Smooth muscle cell of the brain vasculature (primary cell): ENCODE results near the gene LRRC2.
"Not testable (repeated sequence)": the region's sequence is repeated elsewhere in the genome, so short reads cannot be mapped to it uniquely, and the experiment has no call there.

Experiments used
- DNase-seq: peaks from one replicate; pipeline ENCODE4 v3.0.0-alpha.2; 2012; ENCODE audit warnings: low read depth, low spot score

LRRC2 gene

GRCh38 chr3:46566040-46566641 lies at the start of gene LRRC2:
LRRC2 (minus strand) TSS chr3:46566302; CDS start chr3:46551591, 14,711 bp downstream.
- peak; percentile 9 for DNase-seq

GRCh38 chr3:46615050-46615775 lies 49.1 kb upstream of the LRRC2 start:
- DNase-seq = no peak

- DNase-seq = no peak
These were observed 48.3 kb upstream of the LRRC2 start for GRCh38 chr3:46614431-46614830.

DNA sequence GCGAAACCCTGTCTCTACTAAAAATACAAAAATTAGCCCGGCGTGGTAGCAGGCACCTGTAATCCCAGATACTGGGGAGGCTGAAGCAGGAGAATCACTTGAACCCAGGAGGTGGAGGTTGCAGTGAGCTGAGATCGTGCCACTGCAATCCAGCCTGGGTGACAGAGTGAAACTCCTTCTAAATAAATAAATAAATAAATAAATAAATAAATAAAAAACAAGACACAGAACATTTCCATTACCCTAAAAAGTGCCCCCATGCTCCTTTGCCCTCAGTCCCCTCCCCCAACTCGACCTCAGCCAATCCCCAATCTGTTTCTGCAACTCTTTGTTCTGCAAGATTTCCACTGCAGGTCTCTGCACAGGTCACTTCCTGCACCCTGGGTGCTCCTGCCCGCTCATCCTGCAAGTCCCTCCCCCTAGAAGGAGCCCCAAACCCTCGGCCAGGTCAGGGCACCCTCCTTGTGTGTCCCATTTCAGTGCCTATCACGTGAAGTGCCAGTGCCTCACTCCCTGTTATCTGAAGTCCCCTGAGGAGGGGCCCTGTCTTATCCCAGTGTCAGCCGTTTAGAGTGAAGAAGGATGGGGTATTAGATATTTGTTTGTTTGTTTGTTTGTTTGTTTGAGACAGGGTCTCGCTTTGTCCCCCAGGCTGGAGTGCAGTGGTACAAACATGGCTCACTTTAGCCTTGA lies 47.4 kb upstream of the LRRC2 start:
- DNase-seq = no peak

- no peak for DNase-seq
These were observed 46.2 kb upstream of the LRRC2 start, which contains the start of gene FAM240A for GRCh38 chr3:46612324-46612723. FAM240A (plus strand) TSS chr3:46612525; CDS start chr3:46612684, 159 bp downstream.

- DNase-seq = no peak
These were observed 44.0 kb upstream of the LRRC2 start for GRCh38 chr3:46609944-46610722.

GRCh38 chr3:46609212-46609721 lies 43.2 kb upstream of the LRRC2 start:
- DNase-seq = no peak

DNA sequence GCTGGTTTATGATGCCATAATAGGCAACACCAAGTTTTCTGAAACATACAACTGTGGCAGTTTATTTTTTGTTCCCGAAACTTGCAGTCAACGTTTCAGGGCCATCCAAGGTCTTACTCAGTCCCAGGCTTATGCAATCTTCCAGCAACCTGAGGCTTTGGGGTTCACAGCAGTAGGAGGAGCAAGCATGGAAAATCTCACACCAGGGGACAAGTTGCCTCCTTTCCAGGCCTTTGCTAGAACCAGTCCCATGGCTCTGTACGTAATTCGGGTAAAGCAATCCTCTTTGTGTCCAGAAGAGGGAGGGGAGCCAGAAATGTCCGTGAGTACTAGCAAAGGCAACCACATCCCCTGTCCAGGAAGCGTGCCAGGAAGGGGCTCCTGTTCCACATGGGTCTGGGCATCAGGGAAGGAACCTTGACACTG lies 41.5 kb upstream of the LRRC2 start:
- DNase-seq = no peak

DNA sequence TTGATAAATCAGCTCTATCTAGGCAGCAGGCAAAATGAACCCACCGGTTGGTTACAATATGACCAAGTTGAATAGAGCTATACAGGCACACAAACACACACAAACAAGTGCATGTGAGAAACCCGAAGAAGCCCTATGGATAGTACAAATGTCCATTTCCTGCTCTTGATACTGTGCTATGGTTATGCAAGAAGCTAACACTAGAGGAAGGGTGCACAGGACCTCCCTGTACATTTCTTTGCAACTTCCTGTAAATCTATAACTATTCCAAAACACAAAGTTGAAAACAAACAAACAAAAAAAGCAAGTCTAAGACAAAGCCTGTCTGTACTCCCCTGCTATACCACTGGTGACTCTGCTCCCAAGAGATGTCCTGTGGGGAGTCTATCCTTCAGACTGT lies 38.0 kb upstream of the LRRC2 start:
- DNase-seq = no peak

DNA sequence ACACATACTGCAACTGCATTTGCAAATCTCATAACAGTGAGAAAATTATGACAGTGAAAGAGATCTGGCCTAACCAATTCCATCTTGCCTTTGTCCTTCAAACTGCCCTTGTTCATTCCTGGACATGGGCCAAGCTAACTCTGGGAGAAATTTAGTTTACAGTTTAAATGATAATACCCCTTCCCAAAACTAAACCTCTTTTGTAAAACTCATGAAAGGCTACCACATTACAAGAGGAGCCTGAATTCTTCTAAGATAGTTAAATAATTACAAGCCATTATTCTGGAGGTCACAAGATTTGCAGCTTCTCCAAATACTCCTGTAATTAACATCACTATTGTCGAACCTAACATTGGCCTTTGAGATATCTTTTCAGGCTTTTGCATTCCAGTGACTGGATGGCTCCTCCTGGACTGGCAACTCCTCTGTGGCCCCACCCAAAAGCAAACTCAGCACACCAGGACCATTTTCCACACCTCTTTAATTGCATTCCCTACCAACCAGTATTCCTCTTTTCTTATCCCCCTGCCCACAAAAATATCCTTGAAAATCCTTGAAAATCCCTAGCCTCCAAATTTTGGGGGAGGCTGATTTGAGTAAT lies 37.4 kb upstream of the LRRC2 start:
- DNase-seq = no peak

GRCh38 chr3:46599590-46599989 lies 33.5 kb upstream of the LRRC2 start:
- no peak for DNase-seq

- no peak for DNase-seq
These were observed 29.8 kb upstream of the LRRC2 start for GRCh38 chr3:46595819-46596314.

DNA sequence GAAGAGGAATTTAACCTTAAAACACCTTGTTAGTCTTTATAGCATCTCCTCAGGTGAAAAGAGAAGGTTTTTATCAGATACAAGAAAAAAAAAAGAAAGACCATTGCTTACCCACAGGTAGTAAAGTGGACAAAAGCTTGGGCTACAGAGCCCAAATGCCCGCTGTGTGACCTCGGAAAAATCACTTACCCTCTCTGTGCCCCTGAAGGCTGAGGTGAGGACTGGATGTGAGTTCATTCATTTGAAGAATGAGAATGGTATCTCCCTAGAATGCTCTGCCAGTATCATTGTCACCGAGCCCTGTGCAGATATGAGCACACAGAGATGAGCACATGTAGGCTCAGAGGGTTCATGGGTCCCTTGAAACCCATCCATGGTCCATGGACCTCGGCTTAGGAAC lies 28.6 kb upstream of the LRRC2 start:
- DNase-seq = no peak

- no peak for DNase-seq
These were observed 27.9 kb upstream of the LRRC2 start for GRCh38 chr3:46593979-46594378.

GRCh38 chr3:46593274-46593862 lies 27.3 kb upstream of the LRRC2 start:
- DNase-seq = no peak

DNA sequence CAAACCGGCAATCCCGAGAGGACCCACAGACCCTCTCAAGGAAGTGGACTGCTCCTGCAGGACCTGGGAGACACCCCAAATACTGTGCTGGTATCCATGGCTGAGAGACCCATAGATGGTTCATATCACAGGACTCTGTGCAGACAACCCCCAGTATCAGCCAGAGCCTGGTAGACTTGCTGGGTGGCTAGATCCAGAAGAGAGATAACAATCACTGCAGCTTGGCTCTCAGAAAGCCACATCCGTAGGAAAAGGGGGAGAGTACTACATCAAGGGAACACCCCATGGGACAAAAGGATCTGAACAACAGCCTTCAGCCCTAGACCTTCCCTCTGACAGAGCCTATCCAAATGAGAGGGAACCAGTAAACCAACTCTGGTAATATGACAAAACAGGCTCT lies 21.2 kb upstream of the LRRC2 start:
- DNase-seq = not testable (repeated sequence)

DNA sequence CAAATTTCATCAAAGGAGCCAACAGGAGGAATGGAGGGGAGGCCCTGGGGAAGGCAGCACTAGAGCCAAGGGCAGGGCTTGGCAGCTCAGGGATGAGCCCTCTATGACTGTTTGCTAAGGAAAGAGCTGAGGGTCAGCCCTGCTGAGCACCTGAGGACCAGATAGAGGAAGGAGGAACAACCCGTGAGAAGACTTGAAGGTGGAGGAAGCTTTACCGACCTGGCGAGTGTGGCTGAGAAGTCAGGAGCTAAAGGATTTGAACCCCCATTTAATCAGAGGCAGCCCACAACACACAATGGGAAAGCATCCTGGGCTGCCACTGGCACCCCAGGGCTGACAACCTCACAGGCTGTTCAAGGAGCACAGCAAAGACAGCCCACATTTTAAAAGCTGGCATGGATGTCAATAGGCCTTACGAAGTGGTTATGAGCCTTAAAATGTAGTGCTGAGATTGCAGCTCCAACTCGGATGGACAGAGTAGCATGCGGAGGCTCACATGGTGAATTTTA lies 20.7 kb upstream of the LRRC2 start:
- no peak for DNase-seq

GRCh38 chr3:46585799-46586693 lies 19.9 kb upstream of the LRRC2 start:
- no peak for DNase-seq
